HG03558 (cell line): ENCODE data around the gene GLYAT.
"Not testable (repeated sequence)": the region's sequence is repeated elsewhere in the genome, so short reads cannot be mapped to it uniquely, and the experiment has no call there.

Source experiments
- ATAC-seq: cut with Tn5 transposase; IDR thresholded peaks from one replicate; pipeline ENCODE4 v1.9.1; 2021; ENCODE audit warnings: moderate number of reproducible peaks; ENCODE audit not compliant: unreplicated experiment; ENCODE audit errors: extremely low read depth

The GLYAT gene

GRCh38 chr11:58685973-58686722, 45.6 kb downstream of the GLYAT start:
- ATAC-seq = no peak

- not testable (repeated sequence) for ATAC-seq
Measured at GRCh38 chr11:58682660-58683059, 49.1 kb downstream of the GLYAT start.

- ATAC-seq = not testable (repeated sequence)
Measured at GRCh38 chr11:58677536-58677935, 54.2 kb downstream of the GLYAT start.

- ATAC-seq = no peak
Measured at GRCh38 chr11:58676563-58677135, 55.1 kb downstream of the GLYAT start.

GRCh38 chr11:58675334-58676155, 56.2 kb downstream of the GLYAT start:
- no peak for ATAC-seq

- ATAC-seq = no peak
Measured at GRCh38 chr11:58674609-58675008, 57.1 kb downstream of the GLYAT start.

GRCh38 chr11:58671983-58672633, 59.6 kb downstream of the GLYAT start:
- no peak for ATAC-seq

GRCh38 chr11:58659910-58660570, 71.7 kb downstream of the GLYAT start:
- no peak for ATAC-seq

- no peak for ATAC-seq
Measured at GRCh38 chr11:58659404-58659803, 72.3 kb downstream of the GLYAT start.
